Smooth muscle cell (in vitro differentiated cells): ENCODE results near the gene LBHD2. TPM values are rescaled to one million over a fixed set of nuclear protein-coding genes. Genes with fewer than 3 reads are reported as not detected.

ENCODE experiments used
- DNase-seq: peaks from one replicate; lab custom pipeline; 2025; ENCODE audit not compliant: unreplicated experiment; lab: John Stamatoyannopoulos, UW
- H2AFZ ChIP-seq: fragments of 200-600 bp; sonication (generic); 2 replicates; pipeline ENCODE4 v1.6.0; 2016; ENCODE audit warnings: antibody characterized with exemption, low read depth, mild to moderate bottlenecking
- H3F3A ChIP-seq: fragments of 200-600 bp; sonication (generic); 2 replicates; pipeline ENCODE4 v1.6.0; 2017; ENCODE audit warnings: antibody characterized with exemption, low read depth
- H3K27ac ChIP-seq: fragments of 200-600 bp; sonication (generic); 2 replicates; pipeline ENCODE4 v1.5.1; 2016; ENCODE audit warnings: low read depth, mild to moderate bottlenecking
- H3K27me3 ChIP-seq: fragments of 200-600 bp; sonication (generic); 2 replicates; pipeline ENCODE4 v1.6.1; 2016; ENCODE audit warnings: low read depth, mild to moderate bottlenecking
- H3K36me3 ChIP-seq: fragments of 200-600 bp; sonication (generic); 2 replicates; pipeline ENCODE4 v1.5.1; 2016; ENCODE audit warnings: low read depth
- H3K4me1 ChIP-seq: fragments of 200-600 bp; sonication (generic); 2 replicates; pipeline ENCODE4 v1.5.1; 2016; ENCODE audit warnings: low read depth
- H3K4me2 ChIP-seq: fragments of 200-600 bp; sonication (generic); 2 replicates; pipeline ENCODE4 v1.6.0; 2016; ENCODE audit warnings: mild to moderate bottlenecking
- H3K4me3 ChIP-seq: fragments of 200-600 bp; sonication (generic); 2 replicates; pipeline ENCODE4 v1.5.1; 2016; ENCODE audit warnings: mild to moderate bottlenecking
- H3K79me2 ChIP-seq: fragments of 200-600 bp; sonication (generic); 2 replicates; pipeline ENCODE4 v1.6.0; 2016; ENCODE audit warnings: low read depth, mild to moderate bottlenecking
- H3K9ac ChIP-seq: fragments of 200-600 bp; sonication (generic); 2 replicates; pipeline ENCODE4 v1.6.0; 2016; ENCODE audit warnings: low read depth
- H3K9me3 ChIP-seq: fragments of 200-600 bp; sonication (generic); replicated peaks from 2 replicates; pipeline ENCODE4 v1.5.1; 2016; ENCODE audit warnings: low read depth
- H4K20me1 ChIP-seq: fragments of 200-600 bp; sonication (generic); 2 replicates; pipeline ENCODE4 v1.6.0; 2016; ENCODE audit warnings: low read depth
- CTCF ChIP-seq: fragments of 200-600 bp; sonication (generic); IDR thresholded peaks from 2 replicates; pipeline ENCODE4 v1.5.1; 2017; ENCODE audit warnings: borderline replicate concordance, mild to moderate bottlenecking, antibody characterized with exemption; ENCODE audit not compliant: insufficient read depth, poor library complexity, severe bottlenecking
- WGBS: methylation state at CpG from one replicate; pipeline ENCODE4 v1.1.7; 2016; ENCODE audit warnings: low lambda C conversion rate; 5-methylcytosine and 5-hydroxymethylcytosine counted together
- polyA plus RNA-seq: library from polyadenylated mRNA; unstranded; fragments of >200 nt; fragmentation: Nextera tagmentation; extraction: Ambion mirVana; gene quantifications from 2 replicates; pipeline ENCODE4 v1.2.1, GENCODE V29; 2016
- total RNA-seq: library from RNA; depleted of rRNA; stranded (reverse); fragments of >200 nt; gene quantifications from 2 replicates; pipeline ENCODE4 v1.2.3, GENCODE V29; 2014

Gene LBHD2
- total and polyA plus RNA-seq, 2 experiments from 2014 or later: not detected

GRCh38 chr14:103121846-103122584 lies 38.0 kb downstream of the LBHD2 start:
- Histone ChIP-seq H3K4me1 (peaks cover 28% of the 10 kb centered on the region), H3K4me3 (peak overlapping the region; percentile 66), H3K27me3 (no peaks in the 10 kb centered on the region), H3K27ac (peak overlapping the region; percentile 66), H3K79me2 (peaks cover 6% of the 10 kb centered on the region), H3K4me2 (peak overlapping the region; percentile 94), H3F3A (no peaks in the 10 kb centered on the region), H2AFZ (peak overlapping the region; percentile 84), H3K36me3 (no peaks in the 10 kb centered on the region), H3K9ac (no peak overlapping the region), H4K20me1 (peaks cover 28% of the 10 kb centered on the region), H3K9me3 (no peaks in the 10 kb centered on the region)
- DNase-seq: no peak
- WGBS: 21% methylated on average over 23 of the region's 23 CpGs
- no peak for TF ChIP-seq CTCF

- Histone ChIP-seq H2AFZ (peak overlapping the region; percentile 84), H3K36me3 (no peaks in the 10 kb centered on the region), H3K4me1 (peaks cover 31% of the 10 kb centered on the region), H3K27ac (peak overlapping the region; percentile 66), H4K20me1 (peaks cover 32% of the 10 kb centered on the region), H3K79me2 (peaks cover 6% of the 10 kb centered on the region), H3F3A (no peaks in the 10 kb centered on the region), H3K9me3 (no peaks in the 10 kb centered on the region), H3K27me3 (no peaks in the 10 kb centered on the region), H3K9ac (no peak overlapping the region), H3K4me2 (peak overlapping the region; percentile 94), H3K4me3 (peak overlapping the region; percentile 66)
- 24% methylated on average over 15 of the region's 15 CpGs for WGBS
- DNase-seq: no peak
- TF ChIP-seq CTCF: no peak
Measured at GRCh38 chr14:103122585-103122946, 38.6 kb downstream of the LBHD2 start.

- no peak for TF ChIP-seq CTCF
- 6% methylated on average over 43 of the region's 74 CpGs for WGBS
- peak within 1 kb of the TSS; percentile 70 for H3K9ac ChIP-seq
- no peaks in the 10 kb centered on the region for H3K27me3 ChIP-seq
- H3K27ac ChIP-seq: peak within 1 kb of the TSS; percentile 66
- no peak for DNase-seq
- no peaks in the 10 kb centered on the region for H3K9me3 ChIP-seq
- peak within 1 kb of the TSS; percentile 66 for H3K4me3 ChIP-seq
- H3F3A ChIP-seq: no peaks in the 10 kb centered on the region
- peak within 1 kb of the TSS; percentile 94 for H3K4me2 ChIP-seq
- no peaks in the 10 kb centered on the region for H3K36me3 ChIP-seq
- peaks cover 6% of the 10 kb centered on the region for H3K79me2 ChIP-seq
- H2AFZ ChIP-seq: peak within 1 kb of the TSS; percentile 84
- H3K4me1 ChIP-seq: peaks cover 31% of the 10 kb centered on the region
- H4K20me1 ChIP-seq: peaks cover 37% of the 10 kb centered on the region
Measured at GRCh38 chr14:103122947-103123633, 39.1 kb downstream of the LBHD2 start, which contains the start of gene TNFAIP2. TSS of gene TNFAIP2 (plus strand) at chr14:103123461. CDS start at chr14:103126458, 2,997 bp downstream.
